Esophagus squamous epithelium (tissue), 5 donors: ENCODE measurements around the gene WDR1. TPM values are rescaled to one million over a fixed set of nuclear protein-coding genes. Genes with fewer than 3 reads are reported as not detected.
A peak's percentile ranks its signal among the peaks of the same experiment; 100 is the strongest.

Source experiments
- DNase-seq: peaks from one replicate; lab custom pipeline; 2025; lab: John Stamatoyannopoulos, UW
- H3K27ac ChIP-seq, 4 donors: fragments of 200-600 bp; sonication (generic); one replicate each; pipeline ENCODE4 v1.5.1; 2016 to 2019; ENCODE audit warnings: mild to moderate bottlenecking in 1 of 4
- H3K27me3 ChIP-seq, 4 donors: fragments of 200-600 bp; sonication (generic); 1 replicate in 3 of 4; 2 replicates in 1 of 4; pipeline versions ENCODE4 v1.5.1 to v1.6.0; 2017 to 2021; ENCODE audit warnings: antibody characterized with exemption in 1 of 4
- H3K36me3 ChIP-seq, 3 donors: fragments of 200-600 bp; sonication (generic); one replicate each; pipeline ENCODE4 v1.5.1; 2016 to 2019
- H3K4me1 ChIP-seq, 3 donors: fragments of 200-600 bp; sonication (generic); one replicate each; pipeline ENCODE4 v1.5.1; 2017 to 2019
- H3K4me3 ChIP-seq, 4 donors: fragments of 200-600 bp; sonication (generic); 1 replicate in 3 of 4; 2 replicates in 1 of 4; pipeline ENCODE4 v1.5.1; 2016 to 2019; ENCODE audit warnings: mild to moderate bottlenecking in 2 of 4, moderate library complexity in 1 of 4
- H3K9me3 ChIP-seq, 3 donors: fragments of 200-600 bp; sonication (generic); one replicate each; pipeline ENCODE4 v1.5.1; 2016 to 2019
- POLR2A ChIP-seq, 4 donors: fragments of 450-650 bp; IDR thresholded peaks; one replicate each; pipeline ENCODE4 v1.6.1; 2017; ENCODE audit warnings: antibody characterized with exemption in 4 of 4, mild to moderate bottlenecking in 4 of 4, moderate library complexity in 3 of 4
- WGBS, 2 donors: methylation state at CpG; one replicate each; pipeline ENCODE4 v1.1.5; 2018; 5-methylcytosine and 5-hydroxymethylcytosine counted together
- intact Hi-C: fragments of 100-400 bp; cut with DNase I; formaldehyde crosslinking; loops from one replicate; pipeline ENCODE4 v1.15.0; 2022
- total RNA-seq, 4 donors: library from RNA; depleted of rRNA; stranded (reverse); fragments of >200 nt; gene quantifications; one replicate each; pipeline ENCODE4 v1.1.0, GENCODE V29; 2016
- TF ChIP-seq, protein P1 (sequence below), 6 experiments: fragments of 450-650 bp in 4 of 6; fragments of 200-600 bp in 2 of 6; sonication (generic) in 2 of 6; IDR thresholded peaks; one replicate each; pipeline ENCODE4 v1.5.1; 2016 to 2019; ENCODE audit warnings: antibody characterized with exemption in 6 of 6, mild to moderate bottlenecking in 4 of 6, moderate library complexity in 4 of 6
- donor health status: DM: yes; HTN: yes; CAD: no.

Gene WDR1
- total RNA-seq, 4 donors from 2014 or later = 131 to 203 (median 171) TPM

DNA sequence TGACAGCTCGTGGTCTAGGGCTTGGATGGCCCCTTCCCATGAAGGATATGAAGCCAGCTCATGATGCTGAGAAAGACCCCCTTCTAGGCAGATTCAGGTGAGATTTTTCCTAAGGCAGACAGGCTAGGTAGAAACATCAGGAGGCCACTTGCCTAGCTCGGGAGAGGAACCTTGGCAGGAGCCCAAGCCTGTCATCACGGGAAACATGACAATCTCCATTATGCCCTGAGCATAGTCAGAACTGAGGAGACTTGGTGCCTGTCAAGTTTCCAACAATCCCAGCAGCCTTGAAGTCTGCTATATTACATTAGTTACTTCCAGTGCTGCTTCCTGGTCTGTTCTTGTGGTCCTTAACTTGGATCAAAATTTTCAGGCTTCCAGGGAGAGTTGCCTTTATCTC is 18.7 kb upstream of the WDR1 start:
- WGBS, 2 donors = 10% methylated on average over 3 of the region's 3 CpGs; no CpG with 5 or more reads in 1 of the 2 donors
- no peaks in the 10 kb centered on the region for H3K36me3 ChIP-seq
- DNase-seq = no peak
- H3K27me3 ChIP-seq = peaks cover 0 to 13% (median 0%) of the 10 kb centered on the region in 4 donors
- TF ChIP-seq, protein P1, sequence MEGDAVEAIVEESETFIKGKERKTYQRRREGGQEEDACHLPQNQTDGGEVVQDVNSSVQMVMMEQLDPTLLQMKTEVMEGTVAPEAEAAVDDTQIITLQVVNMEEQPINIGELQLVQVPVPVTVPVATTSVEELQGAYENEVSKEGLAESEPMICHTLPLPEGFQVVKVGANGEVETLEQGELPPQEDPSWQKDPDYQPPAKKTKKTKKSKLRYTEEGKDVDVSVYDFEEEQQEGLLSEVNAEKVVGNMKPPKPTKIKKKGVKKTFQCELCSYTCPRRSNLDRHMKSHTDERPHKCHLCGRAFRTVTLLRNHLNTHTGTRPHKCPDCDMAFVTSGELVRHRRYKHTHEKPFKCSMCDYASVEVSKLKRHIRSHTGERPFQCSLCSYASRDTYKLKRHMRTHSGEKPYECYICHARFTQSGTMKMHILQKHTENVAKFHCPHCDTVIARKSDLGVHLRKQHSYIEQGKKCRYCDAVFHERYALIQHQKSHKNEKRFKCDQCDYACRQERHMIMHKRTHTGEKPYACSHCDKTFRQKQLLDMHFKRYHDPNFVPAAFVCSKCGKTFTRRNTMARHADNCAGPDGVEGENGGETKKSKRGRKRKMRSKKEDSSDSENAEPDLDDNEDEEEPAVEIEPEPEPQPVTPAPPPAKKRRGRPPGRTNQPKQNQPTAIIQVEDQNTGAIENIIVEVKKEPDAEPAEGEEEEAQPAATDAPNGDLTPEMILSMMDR (IDR thresholded peaks at IDR 0.05) = no peak
- no peak for TF ChIP-seq POLR2A (IDR thresholded peaks at IDR 0.05)
- H3K4me3 ChIP-seq = no peak overlapping the region
- H3K27ac ChIP-seq = no peak overlapping the region
- peaks cover 0 to 5% (median 0%) of the 10 kb centered on the region in 3 donors for H3K4me1 ChIP-seq
- no peaks in the 10 kb centered on the region for H3K9me3 ChIP-seq
- intact Hi-C loops = no loop called here

DNA sequence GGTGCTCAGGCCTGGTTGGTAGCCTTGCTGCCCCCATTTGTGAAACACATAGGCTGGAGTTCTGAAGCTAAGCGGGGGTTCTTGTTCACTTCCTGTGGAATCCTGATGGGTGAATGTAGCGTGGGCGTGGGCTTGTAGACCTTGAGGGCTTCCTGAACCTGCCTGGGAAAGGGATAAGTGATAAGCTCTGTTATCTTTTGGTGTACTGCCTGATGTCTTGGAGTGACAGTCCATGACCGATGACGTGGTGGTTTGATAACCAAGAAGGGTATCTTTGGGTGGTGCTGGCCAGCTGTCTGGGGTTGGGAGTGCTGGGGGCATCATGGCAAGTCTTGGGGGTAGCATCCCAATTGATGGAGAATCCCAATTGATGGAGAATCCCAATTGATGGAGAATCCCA is 17.5 kb upstream of the WDR1 start:
- TF ChIP-seq, protein P1 (IDR thresholded peaks at IDR 0.05) = no peak
- no peak for TF ChIP-seq POLR2A (IDR thresholded peaks at IDR 0.05)
- no peak overlapping the region for H3K4me3 ChIP-seq
- WGBS, 2 donors = 58 to 86% methylated on average over 2 to 5 of the region's 5 CpGs
- no peak overlapping the region for H3K27ac ChIP-seq
- no peaks in the 10 kb centered on the region for H3K9me3 ChIP-seq
- peaks cover 0 to 5% (median 0%) of the 10 kb centered on the region in 3 donors for H3K4me1 ChIP-seq
- DNase-seq = no peak
- H3K27me3 ChIP-seq = peaks cover 0 to 6% (median 0%) of the 10 kb centered on the region in 4 donors
- no peaks in the 10 kb centered on the region for H3K36me3 ChIP-seq
- intact Hi-C loops = no loop called here

DNA sequence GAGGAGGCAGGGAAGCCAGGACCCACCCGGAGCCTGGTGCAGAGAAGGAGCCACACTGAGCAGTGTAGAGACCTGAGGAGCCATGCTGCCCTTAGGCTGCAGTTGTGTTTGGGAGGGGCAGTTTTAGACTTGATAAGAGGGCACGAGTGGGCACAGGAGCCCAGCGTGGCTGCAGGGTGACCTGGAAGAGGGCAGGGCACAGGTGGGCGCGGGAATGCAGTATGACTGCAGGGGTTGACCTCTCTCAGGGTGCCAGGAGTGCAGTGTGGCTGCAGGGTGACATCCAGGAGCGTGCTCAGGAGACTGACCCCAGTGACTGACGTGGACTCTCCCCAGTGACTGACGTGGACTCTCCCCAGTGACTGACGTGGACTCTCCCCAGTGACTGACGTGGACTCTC is 14.6 kb upstream of the WDR1 start:
- TF ChIP-seq, protein P1 (IDR thresholded peaks at IDR 0.05) = no peak
- no peak for TF ChIP-seq POLR2A (IDR thresholded peaks at IDR 0.05)
- intact Hi-C loops = no loop called here
- Histone ChIP-seq H3K4me3 (no peak overlapping the region), H3K9me3 (no peaks in the 10 kb centered on the region), H3K36me3 (no peaks in the 10 kb centered on the region), H3K27ac (no peak overlapping the region), H3K4me1 (peaks cover 0 to 5% (median 0%) of the 10 kb centered on the region in 3 donors), H3K27me3 (no peaks in the 10 kb centered on the region)
- DNase-seq = no peak
- whole genome bisulfite sequencing, 2 donors = 82 to 90% methylated on average over 5 to 6 of the region's 10 CpGs

DNA sequence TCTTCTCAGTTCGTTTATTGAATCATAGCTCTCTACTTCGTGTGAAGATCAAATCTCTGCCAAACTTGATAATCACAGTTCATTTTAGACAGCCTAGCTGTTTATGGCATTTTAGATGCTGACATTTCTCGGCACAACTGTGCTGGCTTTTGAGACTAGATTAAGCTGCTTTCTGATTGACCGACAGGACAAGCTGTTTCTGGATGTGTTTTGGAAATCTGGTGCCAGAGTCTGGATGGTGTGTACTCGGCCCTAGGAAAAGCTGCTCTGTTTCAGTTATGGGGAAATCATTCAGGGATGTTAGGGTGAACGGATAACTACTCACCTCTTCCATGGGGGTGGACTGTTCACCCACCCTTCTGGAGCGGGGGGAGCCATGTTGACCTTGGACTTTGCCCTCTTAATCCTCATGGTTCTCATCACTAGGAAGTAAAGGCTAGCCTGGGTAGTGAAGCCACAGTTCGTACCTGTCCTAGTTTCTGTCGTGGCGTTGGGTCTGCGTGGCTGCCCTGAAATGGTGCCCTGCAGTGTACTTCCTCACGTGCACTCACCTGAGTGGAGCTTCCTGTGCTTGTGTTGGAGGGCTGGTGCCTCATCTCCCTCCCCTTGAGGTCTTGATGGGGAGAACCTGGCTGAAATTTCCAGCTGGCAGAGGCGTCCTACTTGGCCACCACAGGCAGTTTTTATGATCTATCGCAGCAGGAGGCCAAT is 13.7 kb upstream of the WDR1 start:
- no peak for TF ChIP-seq POLR2A (IDR thresholded peaks at IDR 0.05)
- TF ChIP-seq, protein P1 (IDR thresholded peaks at IDR 0.05) = no peak
- Histone ChIP-seq H3K36me3 (no peaks in the 10 kb centered on the region), H3K27me3 (no peaks in the 10 kb centered on the region), H3K4me3 (no peak overlapping the region), H3K4me1 (peaks cover 0 to 5% (median 0%) of the 10 kb centered on the region in 3 donors), H3K27ac (peak overlapping the region in 1 of 4 donors; percentile 9), H3K9me3 (no peaks in the 10 kb centered on the region)
- intact Hi-C loops = no loop called here
- no peak for DNase-seq
- WGBS, 2 donors = 61 to 75% methylated on average over 9 to 12 of the region's 14 CpGs
